OCI-LY3 (cell line): Measurements from ENCODE around the gene GRHL3.

Experiments
- H2AFZ ChIP-seq: fragments of 200-600, 300-600 bp; shearing (Covaris generic); 2 replicates; pipeline ENCODE4 v1.6.0; 2014; ENCODE audit warnings: antibody characterized with exemption, low read depth, low read length
- H3K27ac ChIP-seq: fragments of 200-600, 300-600 bp; sonication (generic); 2 replicates; pipeline ENCODE4 v1.5.1; 2014; ENCODE audit warnings: mild to moderate bottlenecking, low read length, moderate library complexity, mixed read lengths
- H3K27me3 ChIP-seq: fragments of 200-600, 300-600 bp; sonication (generic); 2 replicates; pipeline ENCODE4 v1.6.1; 2014; ENCODE audit warnings: low read depth, low read length, mixed read lengths
- H3K36me3 ChIP-seq: fragments of 200-600, 300-600 bp; sonication (generic); replicated peaks from 2 replicates; pipeline ENCODE3; 2014; ENCODE audit warnings: low read depth, low read length, mixed read lengths
- H3K4me1 ChIP-seq: fragments of 300-600, 200-600 bp; sonication (generic); 2 replicates; pipeline ENCODE4 v1.6.1; 2014; ENCODE audit warnings: low read length, mixed read lengths
- H3K4me2 ChIP-seq: fragments of 200-600, 300-600 bp; sonication (generic); 2 replicates; pipeline ENCODE4 v1.6.1; 2014; ENCODE audit warnings: low read length, mixed read lengths
- H3K4me3 ChIP-seq: fragments of 300-600, 200-600 bp; sonication (generic); 2 replicates; pipeline ENCODE4 v1.5.1; 2014; ENCODE audit warnings: antibody characterized with exemption, mild to moderate bottlenecking, low read length, moderate library complexity
- H3K79me2 ChIP-seq: fragments of 300-600, 200-600 bp; shearing (Covaris generic); 2 replicates; pipeline ENCODE4 v1.6.1; 2014; ENCODE audit warnings: mild to moderate bottlenecking, low read length, mixed read lengths
- H3K9ac ChIP-seq: fragments of 300-600, 200-600 bp; shearing (Covaris generic); 2 replicates; pipeline ENCODE4 v1.6.0; 2014; ENCODE audit warnings: mild to moderate bottlenecking, low read length, moderate library complexity
- H3K9me3 ChIP-seq: fragments of 200-600, 300-600 bp; shearing (Covaris generic); 2 replicates; pipeline ENCODE4 v1.6.1; 2014; ENCODE audit warnings: low read length, mixed read lengths; ENCODE audit not compliant: insufficient read depth
- H4K20me1 ChIP-seq: fragments of 200-600, 300-600 bp; sonication (generic); 2 replicates; pipeline ENCODE4 v1.6.1; 2016; ENCODE audit warnings: low read length, mixed read lengths; ENCODE audit not compliant: insufficient read depth
- EZH2phosphoT487 ChIP-seq: fragments of 200-600 bp; shearing (Covaris generic); IDR thresholded peaks from 2 replicates; pipeline ENCODE4 v1.6.1; 2018; ENCODE audit warnings: antibody characterized with exemption, mixed run types, low read depth
- TF ChIP-seq, protein P1 (sequence below): fragments of 200-600, 300-600 bp; sonication (generic); IDR thresholded peaks from 2 replicates; pipeline ENCODE4 v1.5.1; 2014; ENCODE audit warnings: antibody characterized with exemption, low read length, low read depth

The GRHL3 gene

DNA sequence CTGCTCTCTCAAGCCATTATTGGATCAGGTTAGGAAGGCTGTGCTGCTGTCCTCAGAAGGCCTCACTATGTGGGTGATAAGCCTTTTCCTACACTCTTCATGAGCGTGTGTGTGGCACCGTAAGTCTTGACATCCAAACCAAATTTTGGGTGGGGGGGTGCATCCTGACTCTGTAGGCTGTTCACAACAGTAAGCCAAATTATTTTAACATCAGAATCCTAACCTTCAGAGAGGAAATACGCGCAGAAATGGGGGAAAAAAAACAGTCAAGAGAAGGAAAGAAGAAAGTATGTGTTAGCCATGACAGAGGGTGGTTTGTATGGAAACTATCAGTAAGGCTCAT lies 73.4 kb downstream of the GRHL3 start:
- H3K4me1 ChIP-seq = peaks cover 61% of the 10 kb centered on the region
- H3K4me3 ChIP-seq = peak overlapping the region; percentile 66
- H3K27ac ChIP-seq = peak overlapping the region; percentile 98
- no peaks in the 10 kb centered on the region for H3K9me3 ChIP-seq
- H3K4me2 ChIP-seq = peak overlapping the region; percentile 83
- peak overlapping the region; percentile 87 for H3K9ac ChIP-seq
- H2AFZ ChIP-seq = 0 out of 2 replicates have a peak overlapping the region, but pooled peaks have one; percentile 3
- no peaks in the 10 kb centered on the region for H3K79me2 ChIP-seq
- H3K27me3 ChIP-seq = no peaks in the 10 kb centered on the region
- no peaks in the 10 kb centered on the region for H4K20me1 ChIP-seq
- peaks cover 10% of the 10 kb centered on the region for H3K36me3 ChIP-seq
- no peak for TF ChIP-seq EZH2phosphoT487
- TF ChIP-seq, protein P1, sequence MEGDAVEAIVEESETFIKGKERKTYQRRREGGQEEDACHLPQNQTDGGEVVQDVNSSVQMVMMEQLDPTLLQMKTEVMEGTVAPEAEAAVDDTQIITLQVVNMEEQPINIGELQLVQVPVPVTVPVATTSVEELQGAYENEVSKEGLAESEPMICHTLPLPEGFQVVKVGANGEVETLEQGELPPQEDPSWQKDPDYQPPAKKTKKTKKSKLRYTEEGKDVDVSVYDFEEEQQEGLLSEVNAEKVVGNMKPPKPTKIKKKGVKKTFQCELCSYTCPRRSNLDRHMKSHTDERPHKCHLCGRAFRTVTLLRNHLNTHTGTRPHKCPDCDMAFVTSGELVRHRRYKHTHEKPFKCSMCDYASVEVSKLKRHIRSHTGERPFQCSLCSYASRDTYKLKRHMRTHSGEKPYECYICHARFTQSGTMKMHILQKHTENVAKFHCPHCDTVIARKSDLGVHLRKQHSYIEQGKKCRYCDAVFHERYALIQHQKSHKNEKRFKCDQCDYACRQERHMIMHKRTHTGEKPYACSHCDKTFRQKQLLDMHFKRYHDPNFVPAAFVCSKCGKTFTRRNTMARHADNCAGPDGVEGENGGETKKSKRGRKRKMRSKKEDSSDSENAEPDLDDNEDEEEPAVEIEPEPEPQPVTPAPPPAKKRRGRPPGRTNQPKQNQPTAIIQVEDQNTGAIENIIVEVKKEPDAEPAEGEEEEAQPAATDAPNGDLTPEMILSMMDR = no peak

DNA sequence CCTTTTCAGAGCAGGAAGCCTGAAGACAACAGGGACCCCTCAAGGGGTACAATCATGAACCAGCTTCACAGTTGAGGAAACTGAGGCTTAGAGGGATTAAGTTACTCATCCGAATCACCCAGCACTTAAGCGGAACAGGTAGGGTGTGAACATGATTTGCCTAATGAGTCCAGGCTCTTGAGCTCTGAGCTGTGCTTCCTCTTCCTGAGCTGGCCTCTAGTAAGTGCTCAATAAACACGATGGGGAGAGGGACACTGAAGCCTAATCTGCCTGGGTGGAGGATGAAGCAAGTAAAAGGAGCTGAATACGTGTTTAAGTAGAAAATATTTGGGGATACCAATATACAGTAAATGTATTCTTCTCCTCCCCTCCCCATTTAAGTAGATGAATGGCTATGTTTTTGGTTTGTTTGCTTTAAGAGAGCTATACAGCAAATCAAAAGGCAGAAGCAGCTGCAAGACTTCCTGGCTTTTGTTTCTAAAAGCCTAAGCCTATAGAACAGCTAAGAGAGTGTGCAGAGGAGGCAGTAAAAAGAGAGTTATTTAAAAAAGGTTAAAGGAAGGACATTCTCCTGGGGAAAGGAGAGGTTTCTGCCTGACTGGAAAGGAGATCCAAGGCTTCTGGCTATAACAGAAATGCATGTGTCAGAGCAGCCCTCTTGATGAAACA lies 74.0 kb downstream of the GRHL3 start:
- no peaks in the 10 kb centered on the region for H3K9me3 ChIP-seq
- H4K20me1 ChIP-seq = no peaks in the 10 kb centered on the region
- peak overlapping the region; percentile 87; the same call in 1 of the 2 replicates for H3K9ac ChIP-seq
- peak overlapping the region; percentile 83 for H3K4me2 ChIP-seq
- no peak overlapping the region for H2AFZ ChIP-seq
- TF ChIP-seq, protein P1 = no peak
- no peak for TF ChIP-seq EZH2phosphoT487
- no peaks in the 10 kb centered on the region for H3K79me2 ChIP-seq
- H3K27me3 ChIP-seq = no peaks in the 10 kb centered on the region
- peak overlapping the region; percentile 98 for H3K27ac ChIP-seq
- peak overlapping the region; percentile 66 for H3K4me3 ChIP-seq
- H3K4me1 ChIP-seq = peaks cover 55% of the 10 kb centered on the region
- H3K36me3 ChIP-seq = peaks cover 10% of the 10 kb centered on the region

DNA sequence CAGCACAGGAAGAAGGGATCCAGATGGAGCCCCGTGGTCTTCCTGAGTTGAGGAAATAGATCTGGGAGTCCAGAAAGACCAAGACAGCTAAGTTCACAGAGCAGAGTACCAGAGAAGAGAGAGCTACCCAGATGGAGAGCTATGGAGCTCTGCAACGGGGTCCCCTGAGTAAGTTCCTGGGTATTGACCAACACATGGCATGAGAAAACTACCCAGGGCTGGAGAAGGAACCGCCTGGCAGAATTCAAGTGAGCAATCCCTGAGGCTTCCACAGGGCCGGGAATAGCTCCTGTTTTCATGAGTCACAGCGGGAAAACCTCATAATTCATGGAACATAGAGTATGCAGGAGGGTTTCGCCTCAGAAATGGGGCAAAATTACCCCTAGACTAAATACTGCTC lies 74.7 kb downstream of the GRHL3 start:
- H3K4me2 ChIP-seq = peak overlapping the region; percentile 83; the same call in 1 of the 2 replicates
- no peaks in the 10 kb centered on the region for H4K20me1 ChIP-seq
- peaks cover 50% of the 10 kb centered on the region for H3K4me1 ChIP-seq
- no peaks in the 10 kb centered on the region for H3K79me2 ChIP-seq
- H3K27me3 ChIP-seq = no peaks in the 10 kb centered on the region
- H3K9me3 ChIP-seq = no peaks in the 10 kb centered on the region
- no peak overlapping the region for H2AFZ ChIP-seq
- peak overlapping the region; percentile 87; the same call in 1 of the 2 replicates for H3K9ac ChIP-seq
- peak overlapping the region; percentile 98 for H3K27ac ChIP-seq
- peaks cover 10% of the 10 kb centered on the region for H3K36me3 ChIP-seq
- TF ChIP-seq, protein P1 = no peak
- H3K4me3 ChIP-seq = no peak overlapping the region

DNA sequence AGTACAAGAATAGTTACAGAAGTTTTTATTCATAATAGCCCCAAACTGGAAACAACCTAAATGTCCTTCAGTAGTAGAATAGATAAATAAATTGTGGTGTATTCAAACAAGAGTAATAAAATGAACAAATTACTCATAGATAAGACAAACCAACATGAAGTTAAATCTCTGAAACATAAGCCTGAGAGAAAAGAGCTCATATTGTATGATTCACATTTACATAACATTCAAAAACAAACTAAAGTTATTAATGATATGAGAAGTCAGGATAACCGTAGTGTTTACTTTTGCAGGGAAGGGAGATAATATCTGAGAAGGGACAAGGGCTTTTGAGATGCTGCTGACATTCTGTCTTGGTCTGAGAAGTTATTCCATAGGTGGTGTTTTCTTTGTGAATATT lies 80.9 kb downstream of the GRHL3 start:
- TF ChIP-seq, protein P1 = no peak
- no peak for TF ChIP-seq EZH2phosphoT487
- Histone ChIP-seq H3K4me3 (no peak overlapping the region), H3K79me2 (no peaks in the 10 kb centered on the region), H2AFZ (no peak overlapping the region), H3K4me2 (no peak overlapping the region), H3K9ac (no peak overlapping the region), H3K4me1 (no peaks in the 10 kb centered on the region), H3K27ac (no peak overlapping the region), H3K9me3 (no peaks in the 10 kb centered on the region), H3K36me3 (peaks cover 5% of the 10 kb centered on the region), H4K20me1 (no peaks in the 10 kb centered on the region), H3K27me3 (no peaks in the 10 kb centered on the region)
